GM12878 (cell line): ENCODE measurements around the gene GPI. TPM values are rescaled to one million over a fixed set of nuclear protein-coding genes. Genes with fewer than 3 reads are reported as not detected.

Experiments
- ATAC-seq: fragments of 200-7000 bp; cut with Tn5 transposase; 3 replicates; pipeline ENCODE4 v1.9.1; 2020; ENCODE audit warnings: mild to moderate bottlenecking, moderate library complexity
- BruUV-seq: library from RNA; stranded (reverse); fragments of 400-500 nt; replicated peaks from 2 replicates; lab custom pipeline; 2021; lab: Mats Ljungman, UMichigan
- CTCF ChIA-PET: fragments of 300-600 bp; sonication (Branson Sonifier 250); formaldehyde crosslinking; extraction: SDS; loops from one replicate; lab custom pipeline; 2021; ENCODE audit warnings: inconsistent platforms; lab: Yijun Ruan, JAX
- POLR2A ChIA-PET: fragments of 350-600 bp; formaldehyde crosslinking; extraction: SDS; loops from one replicate; lab custom pipeline; 2021; ENCODE audit warnings: inconsistent platforms; lab: Charles Lee
- RAD21 ChIA-PET: fragments of 300-600 bp; sonication (Branson Sonifier 250); formaldehyde crosslinking; loops from one replicate; lab custom pipeline; 2023; ENCODE audit warnings: antibody characterized with exemption; ENCODE audit not compliant: unreplicated experiment; lab: Charles Lee
- SMC1A ChIA-PET: fragments of 300-600 bp; sonication (Branson Sonifier 250); formaldehyde crosslinking; loops from one replicate; lab custom pipeline; 2023; ENCODE audit not compliant: unreplicated experiment, uncharacterized antibody; lab: Charles Lee
- DNase-seq: peaks from one replicate; pipeline ENCODE4 v3.0.0-alpha.2; 2011; ENCODE audit warnings: low read depth, low spot score
- FAIRE-seq: peaks from 3 replicates; lab custom pipeline; 2011; peaks lifted over from hg19 to GRCh38; lab: Jason Lieb, UNC
- H2AFZ ChIP-seq: 2 replicates; pipeline ENCODE4 v1.6.0; 2011; ENCODE audit warnings: low read depth, low read length, control low read depth; ENCODE audit not compliant: control insufficient read depth
- H3K27ac ChIP-seq: 2 replicates; pipeline ENCODE4 v1.5.1; 2011; ENCODE audit warnings: control low read depth; ENCODE audit not compliant: control insufficient read depth, insufficient read depth
- H3K27me3 ChIP-seq, 2 experiments: replicated peaks in 1 of 2; 2 replicates each; pipeline versions ENCODE4 v1.6.0 to v1.6.1; 2011; ENCODE audit warnings: low read length in 1 of 2; ENCODE audit not compliant: control insufficient read depth in 2 of 2, insufficient read depth in 2 of 2
- H3K36me3 ChIP-seq, 2 experiments: 2 replicates each; pipeline ENCODE4 v1.5.1; 2011; ENCODE audit warnings: low read length in 1 of 2; ENCODE audit not compliant: control insufficient read depth in 2 of 2, insufficient read depth in 2 of 2
- H3K4me1 ChIP-seq: 2 replicates; pipeline ENCODE4 v1.6.1; 2011; ENCODE audit warnings: mild to moderate bottlenecking, low read length, moderate library complexity, mixed read lengths; ENCODE audit not compliant: control insufficient read depth, insufficient read depth
- H3K4me2 ChIP-seq: 2 replicates; pipeline ENCODE4 v1.6.0; 2011; ENCODE audit warnings: control low read depth; ENCODE audit not compliant: control insufficient read depth, insufficient read depth
- H3K4me3 ChIP-seq: fragments of 200-600 bp; sonication (generic); 2 replicates; pipeline ENCODE4 v1.5.1; 2016
- H3K79me2 ChIP-seq: 2 replicates; pipeline ENCODE4 v1.6.0; 2011; ENCODE audit warnings: low read length; ENCODE audit not compliant: control insufficient read depth, insufficient read depth
- H3K9ac ChIP-seq: 2 replicates; pipeline ENCODE4 v1.8.0; 2011; ENCODE audit warnings: low read length, control low read depth, mixed read lengths; ENCODE audit not compliant: control insufficient read depth, insufficient read depth
- H3K9me3 ChIP-seq: replicated peaks from 3 replicates; pipeline ENCODE4 v1.5.1; 2011; ENCODE audit warnings: mild to moderate bottlenecking, low read length; ENCODE audit not compliant: control insufficient read depth, insufficient read depth
- H4K20me1 ChIP-seq: 2 replicates; pipeline ENCODE4 v1.6.0; 2011; ENCODE audit not compliant: control insufficient read depth, insufficient read depth
- DPF2 ChIP-seq: fragments of 450-650 bp; IDR thresholded peaks from 2 replicates; pipeline ENCODE4 v1.6.1; 2017; ENCODE audit warnings: mild to moderate bottlenecking
- EZH2 ChIP-seq: IDR thresholded peaks from 2 replicates; pipeline ENCODE4 v1.6.1; 2012; ENCODE audit warnings: low read depth, mild to moderate bottlenecking, control low read depth, inconsistent platforms, low read length, borderline replicate concordance; ENCODE audit not compliant: control insufficient read depth
- NR2F1 ChIP-seq: fragments of 450-650 bp; conservative IDR thresholded peaks from 2 replicates; pipeline ENCODE4 v1.6.1; 2017; ENCODE audit warnings: mild to moderate bottlenecking
- RB1 ChIP-seq: fragments of 450-650 bp; formaldehyde crosslinking; IDR thresholded peaks from 2 replicates; pipeline ENCODE4 v1.6.1; 2017; ENCODE audit warnings: mild to moderate bottlenecking, borderline replicate concordance
- WRNIP1 ChIP-seq: IDR thresholded peaks from 2 replicates; pipeline ENCODE4 v1.6.1; 2011; ENCODE audit warnings: low read depth, low read length, improper control_type of control experiment, borderline replicate concordance
- WGBS: methylation state at CpG from one replicate; pipeline ENCODE4 v1.1.6; 2016; ENCODE audit warnings: low lambda C conversion rate; ENCODE audit not compliant: insufficient replicate concordance, insufficient coverage; ENCODE audit errors: missing lambda C conversion rate; 5-methylcytosine and 5-hydroxymethylcytosine counted together
- in situ Hi-C: fragments of 300-500 bp; cut with MboI; formaldehyde crosslinking; loops from 9 replicates; pipeline ENCODE4 v1.14.3; 2018; ENCODE audit warnings: mixed read lengths
- intact Hi-C: fragments of 100-400 bp; cut with micrococcal nuclease; formaldehyde crosslinking; loops from one replicate; pipeline ENCODE4 v1.14.2; 2022; ENCODE audit not compliant: unreplicated experiment
- polyA plus RNA-seq, 11 experiments: library from polyadenylated mRNA; depleted of rRNA in 4 of 11; unstranded in 6 of 11; stranded (reverse) in 5 of 11; fragments of >200 nt; fragmentation: Nextera tagmentation in 4 of 11; fragmentation: Illumina TruSeq in 1 of 11; extraction: Ambion mirVana in 4 of 11; extraction: Trizol in 1 of 11; gene quantifications; 1 replicate in 1 of 11; 2 replicates in 10 of 11; pipeline versions ENCODE4 v1.2.1 to v1.2.3, GENCODE V29; 2011 to 2016; ENCODE audit warnings: inconsistent platforms in 2 of 11, missing spikeins in 2 of 11, low read depth in 1 of 11
- total RNA-seq, 4 experiments: library from RNA; depleted of rRNA in 3 of 4; stranded (reverse); fragments of >200 nt in 3 of 4; fragmentation: Illumina TruSeq in 1 of 4; extraction: Trizol in 1 of 4; gene quantifications; 2 replicates each; pipeline versions ENCODE4 v1.2.1 to v1.2.3, GENCODE V29; 2013 to 2021
- TF ChIP-seq, protein P1 (sequence below): fragments of 450-650 bp; IDR thresholded peaks from 2 replicates; pipeline ENCODE4 v1.6.1; 2017; ENCODE audit warnings: mild to moderate bottlenecking, moderate library complexity
- TF ChIP-seq, protein P2 (sequence below): fragments of 150-350 bp; IDR thresholded peaks from 2 replicates; pipeline ENCODE4 v1.6.1; 2014; ENCODE audit warnings: mild to moderate bottlenecking, low read depth, low read length
- TF ChIP-seq, protein P3 (sequence below): IDR thresholded peaks from 2 replicates; pipeline ENCODE4 v1.6.1; 2012; ENCODE audit warnings: improper control_type of control experiment, low read depth, low read length; ENCODE audit not compliant: insufficient replicate concordance
- TF ChIP-seq, protein P4 (sequence below): IDR thresholded peaks from 2 replicates; pipeline ENCODE4 v1.6.1; 2011; ENCODE audit warnings: low read depth, mild to moderate bottlenecking, low read length, moderate library complexity, borderline replicate concordance; ENCODE audit errors: extremely low read depth

The GPI gene
- total and polyA plus RNA-seq, 10 of the 15 experiments (the other 5 are each of a cell fraction or from before 2014, with no cell fraction given) = 124 to 400 (median 190) TPM

DNA sequence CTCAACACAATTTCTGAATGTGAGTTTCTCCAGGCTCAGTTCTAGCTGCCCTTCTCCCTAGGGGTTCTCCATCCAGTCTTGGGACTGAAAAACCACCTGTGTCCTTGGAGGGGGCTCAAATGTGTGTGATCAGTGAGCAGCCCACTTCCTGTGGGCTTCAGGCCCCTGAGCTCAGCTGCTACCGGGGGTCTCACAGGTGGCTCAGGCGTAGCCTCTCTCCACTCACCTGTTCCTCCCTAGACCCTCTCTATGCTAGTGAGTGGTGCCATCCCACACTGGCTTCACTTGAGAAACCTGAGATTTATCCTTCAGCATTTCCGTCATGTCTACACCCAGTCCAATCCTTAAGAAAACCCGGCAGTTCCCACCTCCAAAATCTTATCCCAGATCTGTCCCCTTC is 39.8 kb upstream of the GPI start (continued):
- TF ChIP-seq, protein P1, sequence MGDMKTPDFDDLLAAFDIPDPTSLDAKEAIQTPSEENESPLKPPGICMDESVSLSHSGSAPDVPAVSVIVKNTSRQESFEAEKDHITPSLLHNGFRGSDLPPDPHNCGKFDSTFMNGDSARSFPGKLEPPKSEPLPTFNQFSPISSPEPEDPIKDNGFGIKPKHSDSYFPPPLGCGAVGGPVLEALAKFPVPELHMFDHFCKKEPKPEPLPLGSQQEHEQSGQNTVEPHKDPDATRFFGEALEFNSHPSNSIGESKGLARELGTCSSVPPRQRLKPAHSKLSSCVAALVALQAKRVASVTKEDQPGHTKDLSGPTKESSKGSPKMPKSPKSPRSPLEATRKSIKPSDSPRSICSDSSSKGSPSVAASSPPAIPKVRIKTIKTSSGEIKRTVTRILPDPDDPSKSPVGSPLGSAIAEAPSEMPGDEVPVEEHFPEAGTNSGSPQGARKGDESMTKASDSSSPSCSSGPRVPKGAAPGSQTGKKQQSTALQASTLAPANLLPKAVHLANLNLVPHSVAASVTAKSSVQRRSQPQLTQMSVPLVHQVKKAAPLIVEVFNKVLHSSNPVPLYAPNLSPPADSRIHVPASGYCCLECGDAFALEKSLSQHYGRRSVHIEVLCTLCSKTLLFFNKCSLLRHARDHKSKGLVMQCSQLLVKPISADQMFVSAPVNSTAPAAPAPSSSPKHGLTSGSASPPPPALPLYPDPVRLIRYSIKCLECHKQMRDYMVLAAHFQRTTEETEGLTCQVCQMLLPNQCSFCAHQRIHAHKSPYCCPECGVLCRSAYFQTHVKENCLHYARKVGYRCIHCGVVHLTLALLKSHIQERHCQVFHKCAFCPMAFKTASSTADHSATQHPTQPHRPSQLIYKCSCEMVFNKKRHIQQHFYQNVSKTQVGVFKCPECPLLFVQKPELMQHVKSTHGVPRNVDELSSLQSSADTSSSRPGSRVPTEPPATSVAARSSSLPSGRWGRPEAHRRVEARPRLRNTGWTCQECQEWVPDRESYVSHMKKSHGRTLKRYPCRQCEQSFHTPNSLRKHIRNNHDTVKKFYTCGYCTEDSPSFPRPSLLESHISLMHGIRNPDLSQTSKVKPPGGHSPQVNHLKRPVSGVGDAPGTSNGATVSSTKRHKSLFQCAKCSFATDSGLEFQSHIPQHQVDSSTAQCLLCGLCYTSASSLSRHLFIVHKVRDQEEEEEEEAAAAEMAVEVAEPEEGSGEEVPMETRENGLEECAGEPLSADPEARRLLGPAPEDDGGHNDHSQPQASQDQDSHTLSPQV = no peak

DNA sequence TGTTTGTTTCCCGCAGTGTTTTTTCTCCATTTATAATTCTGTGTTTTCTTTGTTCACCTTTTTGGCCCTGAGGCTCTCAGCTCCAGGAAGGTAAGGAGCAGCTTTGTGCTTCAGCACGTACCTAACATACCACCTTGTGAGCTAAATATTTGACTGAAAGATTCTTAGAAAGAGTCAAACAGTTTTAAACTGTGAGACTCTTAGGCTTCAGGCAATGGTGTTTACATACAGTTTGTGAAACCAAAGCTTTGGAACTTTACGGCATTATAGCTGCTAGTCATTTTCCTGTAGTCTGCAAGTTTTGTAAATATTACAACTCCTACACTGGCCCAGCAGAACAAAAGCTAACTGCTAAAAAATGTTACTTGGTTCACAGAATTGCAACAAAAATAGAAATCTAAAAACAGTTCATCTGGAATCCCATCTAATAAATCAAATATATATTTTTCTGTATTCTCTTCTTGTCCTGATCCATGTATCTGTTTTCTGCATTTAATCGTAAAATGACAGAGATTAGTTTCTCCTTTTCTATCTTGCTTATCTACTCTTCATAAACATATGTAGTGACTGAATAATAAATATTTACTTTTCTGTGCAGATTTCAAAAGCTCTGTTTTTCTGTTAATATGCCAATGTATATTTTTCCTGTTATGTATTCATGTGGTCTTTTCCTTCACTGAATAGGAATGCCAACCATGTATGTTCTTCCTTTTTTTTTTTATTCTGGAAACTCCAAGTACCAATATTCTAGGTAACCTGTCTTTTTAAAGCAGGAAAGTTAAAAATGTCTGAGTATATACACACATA is 38.8 kb upstream of the GPI start:
- ChIA-PET CTCF (interaction anchor here (0.7 to 2.5 kb wide), 5 partner anchors 10 to 76 kb away, joined by 3 to 12 read pairs (median 3); no protein-coding TSS in a partner anchor), RAD21 (no interaction called here), POLR2A (no interaction called here), SMC1A (interaction anchor here (1.1 to 2.3 kb wide), 2 partner anchors 9 to 12 kb away, joined by 3 to 8 read pairs; no protein-coding TSS in a partner anchor)
- ATAC-seq = no peak
- Histone ChIP-seq H3K9ac (no peak overlapping the region), H3K4me1 (no peaks in the 10 kb centered on the region), H3K27me3 (no peaks in the 10 kb centered on the region), H3K9me3 (no peaks in the 10 kb centered on the region), H2AFZ (no peak overlapping the region), H4K20me1 (no peaks in the 10 kb centered on the region), H3K36me3 (peaks cover 3 to 10% of the 10 kb centered on the region in 2 experiments), H3K4me3 (no peak overlapping the region), H3K79me2 (no peaks in the 10 kb centered on the region), H3K27ac (no peak overlapping the region), H3K4me2 (no peak overlapping the region)
- no TSS peak for BruUV-seq
- no peak for FAIRE-seq
- intact Hi-C loops = no loop called here
- 96% methylated on average over 4 of the region's 4 CpGs for WGBS
- in situ Hi-C loops = no loop called here
- no peak for DNase-seq
- TF ChIP-seq, protein P2, sequence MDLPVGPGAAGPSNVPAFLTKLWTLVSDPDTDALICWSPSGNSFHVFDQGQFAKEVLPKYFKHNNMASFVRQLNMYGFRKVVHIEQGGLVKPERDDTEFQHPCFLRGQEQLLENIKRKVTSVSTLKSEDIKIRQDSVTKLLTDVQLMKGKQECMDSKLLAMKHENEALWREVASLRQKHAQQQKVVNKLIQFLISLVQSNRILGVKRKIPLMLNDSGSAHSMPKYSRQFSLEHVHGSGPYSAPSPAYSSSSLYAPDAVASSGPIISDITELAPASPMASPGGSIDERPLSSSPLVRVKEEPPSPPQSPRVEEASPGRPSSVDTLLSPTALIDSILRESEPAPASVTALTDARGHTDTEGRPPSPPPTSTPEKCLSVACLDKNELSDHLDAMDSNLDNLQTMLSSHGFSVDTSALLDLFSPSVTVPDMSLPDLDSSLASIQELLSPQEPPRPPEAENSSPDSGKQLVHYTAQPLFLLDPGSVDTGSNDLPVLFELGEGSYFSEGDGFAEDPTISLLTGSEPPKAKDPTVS = no peak
- TF ChIP-seq, protein P3, sequence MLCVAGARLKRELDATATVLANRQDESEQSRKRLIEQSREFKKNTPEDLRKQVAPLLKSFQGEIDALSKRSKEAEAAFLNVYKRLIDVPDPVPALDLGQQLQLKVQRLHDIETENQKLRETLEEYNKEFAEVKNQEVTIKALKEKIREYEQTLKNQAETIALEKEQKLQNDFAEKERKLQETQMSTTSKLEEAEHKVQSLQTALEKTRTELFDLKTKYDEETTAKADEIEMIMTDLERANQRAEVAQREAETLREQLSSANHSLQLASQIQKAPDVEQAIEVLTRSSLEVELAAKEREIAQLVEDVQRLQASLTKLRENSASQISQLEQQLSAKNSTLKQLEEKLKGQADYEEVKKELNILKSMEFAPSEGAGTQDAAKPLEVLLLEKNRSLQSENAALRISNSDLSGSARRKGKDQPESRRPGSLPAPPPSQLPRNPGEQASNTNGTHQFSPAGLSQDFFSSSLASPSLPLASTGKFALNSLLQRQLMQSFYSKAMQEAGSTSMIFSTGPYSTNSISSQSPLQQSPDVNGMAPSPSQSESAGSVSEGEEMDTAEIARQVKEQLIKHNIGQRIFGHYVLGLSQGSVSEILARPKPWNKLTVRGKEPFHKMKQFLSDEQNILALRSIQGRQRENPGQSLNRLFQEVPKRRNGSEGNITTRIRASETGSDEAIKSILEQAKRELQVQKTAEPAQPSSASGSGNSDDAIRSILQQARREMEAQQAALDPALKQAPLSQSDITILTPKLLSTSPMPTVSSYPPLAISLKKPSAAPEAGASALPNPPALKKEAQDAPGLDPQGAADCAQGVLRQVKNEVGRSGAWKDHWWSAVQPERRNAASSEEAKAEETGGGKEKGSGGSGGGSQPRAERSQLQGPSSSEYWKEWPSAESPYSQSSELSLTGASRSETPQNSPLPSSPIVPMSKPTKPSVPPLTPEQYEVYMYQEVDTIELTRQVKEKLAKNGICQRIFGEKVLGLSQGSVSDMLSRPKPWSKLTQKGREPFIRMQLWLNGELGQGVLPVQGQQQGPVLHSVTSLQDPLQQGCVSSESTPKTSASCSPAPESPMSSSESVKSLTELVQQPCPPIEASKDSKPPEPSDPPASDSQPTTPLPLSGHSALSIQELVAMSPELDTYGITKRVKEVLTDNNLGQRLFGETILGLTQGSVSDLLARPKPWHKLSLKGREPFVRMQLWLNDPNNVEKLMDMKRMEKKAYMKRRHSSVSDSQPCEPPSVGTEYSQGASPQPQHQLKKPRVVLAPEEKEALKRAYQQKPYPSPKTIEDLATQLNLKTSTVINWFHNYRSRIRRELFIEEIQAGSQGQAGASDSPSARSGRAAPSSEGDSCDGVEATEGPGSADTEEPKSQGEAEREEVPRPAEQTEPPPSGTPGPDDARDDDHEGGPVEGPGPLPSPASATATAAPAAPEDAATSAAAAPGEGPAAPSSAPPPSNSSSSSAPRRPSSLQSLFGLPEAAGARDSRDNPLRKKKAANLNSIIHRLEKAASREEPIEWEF = no peak
- TF ChIP-seq EZH2 (no peak), WRNIP1 (no peak), DPF2 (no peak), RB1 (no peak), NR2F1 (no peak)
- TF ChIP-seq, protein P4, sequence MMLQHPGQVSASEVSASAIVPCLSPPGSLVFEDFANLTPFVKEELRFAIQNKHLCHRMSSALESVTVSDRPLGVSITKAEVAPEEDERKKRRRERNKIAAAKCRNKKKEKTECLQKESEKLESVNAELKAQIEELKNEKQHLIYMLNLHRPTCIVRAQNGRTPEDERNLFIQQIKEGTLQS = no peak
